NCI-H1417 treated with DMSO at 0.1 percent for 48 hours (cell line): ENCODE data around the gene NDC80.

Experiments
- DNase-seq: peaks from one replicate; lab custom pipeline; 2025; lab: John Stamatoyannopoulos, UW

Gene NDC80

DNA sequence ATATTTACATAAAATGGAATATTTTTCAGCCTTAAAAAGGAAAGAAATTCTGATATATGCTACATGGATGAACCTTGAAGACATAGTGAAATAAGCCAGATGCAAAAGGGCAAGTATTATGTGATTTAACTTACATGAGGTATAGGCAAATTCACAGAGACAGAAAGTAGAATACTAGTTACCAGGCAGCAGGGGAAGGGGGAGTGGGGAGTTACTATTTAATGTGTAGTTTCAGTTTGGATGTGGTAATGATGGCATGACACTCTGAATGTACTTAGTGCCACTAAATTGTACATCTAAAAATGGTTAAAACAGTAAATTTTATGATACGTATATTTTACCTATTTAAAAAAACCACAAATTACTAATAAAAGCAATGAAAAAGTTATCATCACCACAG, 12.1 kb upstream of the NDC80 start:
- DNase-seq, result no peak

DNA sequence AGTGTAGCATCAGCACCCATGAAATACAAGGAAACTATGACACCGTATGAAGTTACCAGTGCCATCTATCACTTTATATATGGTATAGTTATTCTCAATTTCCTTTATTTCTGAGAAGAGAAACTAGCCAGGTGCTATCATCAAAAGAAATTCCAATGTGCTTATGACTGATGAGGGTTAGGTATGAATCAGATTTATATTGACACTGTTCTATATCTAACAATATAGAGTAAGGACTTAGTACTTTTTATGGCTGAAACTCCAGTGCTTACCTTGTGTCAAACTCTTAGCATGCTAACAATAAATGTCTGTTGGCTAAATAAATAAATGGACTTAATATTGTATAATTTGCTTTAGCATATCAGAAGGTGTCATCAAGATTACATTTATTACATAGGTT, 7.0 kb upstream of the NDC80 start:
- DNase-seq, result no peak

DNA sequence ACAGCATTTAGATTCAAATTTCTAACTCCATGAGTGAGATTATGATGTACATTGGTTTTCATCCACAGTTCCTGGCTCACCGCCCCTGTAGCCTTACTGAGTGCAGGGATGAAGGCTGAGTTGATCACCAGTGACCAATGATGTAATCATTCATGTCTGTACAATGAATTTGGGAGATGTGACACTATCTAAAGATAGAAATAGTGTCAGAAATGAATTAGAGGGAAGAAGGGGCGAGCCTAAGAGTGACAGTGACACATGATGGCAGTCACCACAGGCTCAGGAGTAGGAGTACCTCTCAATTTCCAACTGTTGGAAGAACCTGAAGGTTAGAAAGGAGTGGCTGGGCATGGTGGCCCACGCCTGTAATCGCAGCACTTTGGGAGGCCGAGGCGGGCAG, 3.2 kb upstream of the NDC80 start:
- DNase-seq, result no peak

DNA sequence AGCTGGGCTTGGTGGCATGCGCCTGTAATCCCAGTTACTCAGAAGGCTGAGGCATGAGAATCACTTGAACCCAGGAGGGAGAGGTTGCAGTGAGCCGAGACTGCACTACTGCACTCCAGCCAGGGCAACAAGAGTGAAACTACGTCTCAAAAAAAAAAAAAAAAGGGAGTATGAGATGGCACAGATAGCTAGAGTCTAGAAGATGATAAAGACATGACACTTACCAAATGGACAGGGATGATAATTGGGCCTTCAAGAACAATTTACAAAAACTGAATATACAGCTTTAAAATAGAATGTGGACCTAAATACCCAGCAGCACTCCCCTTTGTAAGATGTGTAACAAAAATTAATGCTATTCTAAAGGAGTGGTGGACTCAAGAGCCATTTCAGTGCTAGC, 2.8 kb upstream of the NDC80 start:
- no peak for DNase-seq

DNA sequence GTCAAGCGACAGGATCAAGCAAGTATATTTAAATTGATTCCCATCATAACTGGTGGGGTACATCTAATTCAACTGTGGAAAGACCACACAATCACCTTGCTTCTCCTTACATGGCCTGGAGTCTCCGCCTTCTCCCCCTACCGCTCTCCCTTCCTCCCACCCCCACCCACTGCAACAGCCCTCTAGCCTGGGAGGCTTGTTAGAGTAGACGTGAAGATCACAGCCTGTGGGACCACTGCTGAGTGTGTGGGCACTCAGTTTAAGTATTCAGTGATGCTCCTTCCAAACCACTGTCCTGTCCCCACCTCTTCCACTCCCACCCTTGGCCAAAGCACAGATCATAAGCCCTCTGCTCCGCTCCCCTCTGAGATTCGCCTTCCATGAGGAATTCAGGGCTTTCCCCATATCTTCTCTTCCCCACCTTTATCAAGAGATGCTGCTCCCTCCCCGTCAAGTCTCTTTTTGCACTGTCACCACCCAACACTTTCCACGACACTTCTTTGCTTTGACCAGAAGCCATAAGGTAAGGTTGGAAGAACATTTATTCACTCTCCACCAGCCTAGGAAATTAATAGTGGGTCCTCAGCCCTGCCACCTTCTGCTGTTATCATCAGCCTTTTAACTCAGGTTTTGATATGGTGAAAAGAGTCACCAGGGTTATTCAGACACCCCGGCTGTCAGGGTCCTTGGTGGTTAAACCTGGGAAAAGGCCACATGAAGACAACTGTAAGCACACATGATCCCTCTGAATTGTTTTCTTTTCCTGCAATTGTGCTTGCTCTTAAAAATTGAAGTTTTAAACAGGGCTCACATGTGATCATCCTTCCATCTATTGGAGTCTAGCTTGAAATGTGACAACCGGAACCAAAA, 1.8 kb upstream of the NDC80 start:
- no peak for DNase-seq

DNA sequence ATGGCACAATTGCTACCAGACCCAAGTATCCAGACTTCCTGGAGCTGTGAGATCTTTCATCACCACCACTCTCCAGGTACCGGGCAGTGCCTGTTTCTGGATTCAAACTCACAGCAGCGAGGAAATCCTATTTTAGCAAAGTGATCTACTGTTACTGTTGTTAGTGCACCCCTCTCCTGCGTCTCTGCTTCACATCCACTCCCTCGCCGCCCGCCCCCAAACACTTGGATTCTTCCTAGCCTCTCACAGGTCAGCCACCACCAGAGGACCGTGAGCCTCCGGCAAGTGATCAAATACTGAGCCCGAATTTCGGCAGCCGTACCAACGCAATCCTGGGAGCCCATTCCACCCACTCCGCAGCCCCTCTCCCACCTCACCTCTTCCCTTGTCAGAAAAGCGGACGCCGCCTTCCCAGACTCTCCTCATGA, 571 bp upstream of the NDC80 start:
- DNase-seq, result no peak

DNA sequence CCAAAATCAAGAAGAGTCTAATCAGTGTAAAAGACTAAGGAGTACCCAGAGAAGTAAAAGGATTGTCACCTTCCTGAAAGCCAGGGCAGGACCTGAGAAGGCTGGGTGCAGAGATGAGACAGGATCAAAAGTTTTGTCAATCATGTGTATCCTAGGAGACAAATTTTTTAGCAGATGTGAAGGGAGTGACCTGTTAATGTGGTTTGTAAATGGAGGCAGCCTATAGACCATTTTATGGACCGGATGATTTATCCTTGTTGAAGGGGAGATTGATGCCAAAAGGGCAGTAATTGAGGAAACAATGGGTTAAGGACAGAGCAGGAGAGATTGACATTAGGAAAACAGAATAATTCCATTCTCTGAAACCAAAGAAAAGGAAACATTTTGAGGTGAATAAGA, 813 bp downstream of the NDC80 start:
- no peak for DNase-seq

DNA sequence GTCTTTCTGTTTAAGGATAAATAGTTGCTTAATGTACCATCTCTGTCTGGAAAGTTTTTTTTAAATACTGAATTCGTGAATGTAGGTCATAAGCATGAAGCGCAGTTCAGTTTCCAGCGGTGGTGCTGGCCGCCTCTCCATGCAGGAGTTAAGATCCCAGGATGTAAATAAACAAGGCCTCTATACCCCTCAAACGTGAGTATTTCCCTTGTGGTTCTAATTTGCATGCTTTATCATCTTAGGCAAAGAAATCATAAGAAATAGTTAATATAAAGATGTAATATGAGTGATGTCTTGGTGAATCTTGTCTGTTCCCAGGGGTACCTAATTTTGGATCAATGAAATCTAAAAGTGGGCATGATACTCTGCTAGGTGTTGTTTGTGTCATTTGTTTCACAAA, 1.5 kb downstream of the NDC80 start:
- DNase-seq, result no peak

DNA sequence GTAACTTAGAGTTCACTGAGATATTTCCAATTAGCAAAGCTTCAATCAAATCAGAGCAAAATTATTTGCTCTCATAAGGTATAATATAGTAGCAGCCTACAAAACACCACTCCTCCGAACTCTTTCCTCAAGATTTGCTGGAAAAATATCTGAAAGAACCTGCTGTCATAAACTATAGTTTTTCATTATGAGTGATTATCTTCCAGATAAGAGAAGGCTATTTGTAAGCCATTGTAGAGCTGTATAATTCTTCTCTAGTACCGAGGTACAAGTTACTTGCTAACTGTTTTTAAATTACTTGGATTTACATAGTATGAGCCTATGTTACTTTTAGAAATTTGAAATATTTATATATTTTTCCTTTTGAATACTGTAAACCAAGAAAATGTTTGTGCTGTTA, 2.1 kb downstream of the NDC80 start:
- no peak for DNase-seq

DNA sequence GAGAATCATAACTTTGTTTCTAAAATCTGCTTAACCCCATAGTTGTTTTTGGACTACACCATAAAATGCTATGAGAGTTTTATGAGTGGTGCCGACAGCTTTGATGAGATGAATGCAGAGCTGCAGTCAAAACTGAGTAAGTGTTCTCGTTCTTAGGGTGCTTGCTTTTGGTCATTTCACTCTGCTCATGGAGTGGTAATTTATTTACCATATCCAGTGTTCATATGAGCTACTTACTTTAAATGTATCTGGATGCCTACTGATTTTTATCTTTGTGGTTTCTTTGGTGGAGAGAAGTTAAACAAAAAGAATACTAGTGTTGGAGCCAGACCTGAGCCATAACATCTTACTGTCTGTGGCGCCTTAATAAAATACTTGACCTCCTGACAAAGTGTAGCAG, 16.4 kb downstream of the NDC80 start:
- no peak for DNase-seq

DNA sequence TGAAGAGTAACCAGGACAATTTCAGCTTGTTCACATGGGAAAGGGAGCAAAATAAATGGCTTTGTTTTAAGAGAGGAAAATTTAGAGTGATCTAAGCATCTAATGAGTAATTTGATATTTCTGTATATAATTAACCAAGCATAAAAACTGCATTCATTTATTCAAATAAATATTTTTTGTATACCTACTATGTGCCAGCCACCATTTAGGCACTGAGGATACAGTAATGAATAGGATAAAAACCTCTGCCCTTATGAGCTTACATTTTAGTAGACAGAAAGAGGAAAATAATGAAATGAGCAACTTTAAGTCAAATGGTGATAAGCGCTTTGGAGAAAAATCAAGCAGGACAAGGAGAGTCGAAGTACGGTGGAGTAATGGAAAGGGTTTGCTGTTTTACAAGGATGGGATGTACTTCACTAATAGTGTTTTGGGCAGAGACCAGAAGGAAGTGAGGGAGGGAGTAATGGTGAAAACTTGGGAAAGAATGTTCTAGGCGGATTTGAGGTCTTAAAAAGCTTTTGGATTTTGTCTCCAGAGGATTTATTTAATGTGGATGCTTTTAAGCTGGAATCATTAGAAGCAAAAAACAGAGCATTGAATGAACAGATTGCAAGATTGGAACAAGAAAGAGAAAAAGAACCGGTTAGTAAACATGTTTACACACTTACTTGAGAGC, 17.4 kb downstream of the NDC80 start:
- DNase-seq, result no peak

DNA sequence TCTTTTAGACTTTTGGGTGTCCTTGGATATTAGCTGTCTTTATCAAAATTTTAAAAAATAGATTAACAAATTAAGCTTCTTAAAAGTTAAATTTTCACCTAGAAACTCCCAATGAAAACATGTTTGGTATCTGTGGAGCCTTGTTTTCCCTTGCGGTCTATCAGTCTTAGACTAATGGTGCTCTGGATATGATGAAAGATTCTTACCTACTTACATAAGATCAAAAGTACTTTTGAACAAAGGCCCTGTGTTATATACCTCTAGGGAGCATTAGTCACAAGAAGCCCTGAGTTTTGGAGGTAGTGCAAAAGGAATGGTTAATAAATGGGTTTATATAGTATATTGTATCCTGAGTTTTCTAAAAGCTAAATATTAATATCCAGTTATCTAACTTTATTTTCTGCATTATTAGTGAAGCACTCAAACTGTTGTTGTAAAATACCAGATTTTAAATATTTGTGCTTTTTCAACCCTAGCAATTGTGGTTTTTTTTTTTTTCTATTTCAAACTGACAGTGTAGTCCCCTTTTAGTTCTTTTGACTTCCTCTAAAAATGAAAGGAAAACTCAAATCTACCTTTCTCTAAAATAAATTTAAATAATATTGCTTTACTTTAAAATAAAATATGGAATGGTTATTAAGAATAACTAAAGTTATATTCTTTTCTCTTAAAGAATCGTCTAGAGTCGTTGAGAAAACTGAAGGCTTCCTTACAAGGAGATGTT, 18.1 kb downstream of the NDC80 start:
- no peak for DNase-seq

DNA sequence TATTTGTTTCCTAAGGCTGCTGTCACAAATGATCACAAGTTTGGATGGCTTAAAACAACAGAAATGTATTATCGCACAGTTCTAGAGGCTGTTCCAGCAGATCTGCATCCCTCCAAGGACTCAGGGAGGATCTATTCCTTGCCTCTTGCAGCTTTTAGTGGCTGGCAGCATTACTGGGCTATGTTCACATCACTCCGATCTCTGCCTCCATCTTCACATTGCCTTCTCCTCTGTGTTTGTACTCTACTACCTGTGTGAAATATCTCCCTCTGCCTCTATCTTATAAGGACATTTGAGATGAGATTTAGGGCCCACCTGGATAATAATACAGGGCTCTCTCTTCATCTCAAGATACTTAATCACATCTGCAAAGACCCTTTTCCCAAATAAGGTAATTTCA, 18.9 kb downstream of the NDC80 start:
- no peak for DNase-seq

DNA sequence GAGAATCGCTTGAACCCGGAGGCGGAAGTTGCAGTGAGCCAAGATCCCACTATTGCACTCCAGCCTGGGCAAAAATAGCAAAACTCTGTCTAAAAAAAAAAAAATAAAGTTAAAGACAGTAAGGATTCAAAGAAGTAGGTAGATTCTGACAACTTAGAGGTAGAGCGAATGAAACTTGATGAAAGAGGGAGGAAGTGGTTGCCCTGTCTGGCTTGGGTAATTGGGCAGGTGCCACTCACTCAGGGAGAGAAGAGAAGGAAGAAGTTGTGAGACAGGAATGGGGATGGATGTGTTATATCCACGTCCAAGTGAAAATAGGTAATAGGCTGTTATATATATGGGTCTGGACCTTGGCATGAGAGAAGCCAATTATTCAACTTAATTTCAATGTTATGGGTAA, 26.3 kb downstream of the NDC80 start:
- DNase-seq, result no peak

DNA sequence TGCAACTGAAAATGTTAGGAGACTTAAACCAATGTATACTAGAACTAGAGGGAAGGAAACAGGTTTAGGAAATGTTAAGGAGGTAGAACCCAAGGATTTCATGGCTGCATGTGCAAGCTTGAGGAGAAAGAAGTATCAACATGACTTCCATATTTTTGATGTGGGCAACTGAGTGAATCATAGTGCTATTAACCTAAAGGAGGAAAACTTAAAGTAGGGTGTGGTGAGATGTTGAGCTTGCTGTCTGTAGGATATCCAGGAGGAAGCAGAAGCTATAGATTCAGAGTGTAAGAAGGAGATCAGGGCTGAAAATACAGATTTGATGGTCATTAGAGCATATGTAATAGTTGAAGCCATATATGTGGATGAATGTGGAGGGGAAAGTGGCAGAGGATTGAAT, 31.5 kb downstream of the NDC80 start:
- DNase-seq, result no peak

DNA sequence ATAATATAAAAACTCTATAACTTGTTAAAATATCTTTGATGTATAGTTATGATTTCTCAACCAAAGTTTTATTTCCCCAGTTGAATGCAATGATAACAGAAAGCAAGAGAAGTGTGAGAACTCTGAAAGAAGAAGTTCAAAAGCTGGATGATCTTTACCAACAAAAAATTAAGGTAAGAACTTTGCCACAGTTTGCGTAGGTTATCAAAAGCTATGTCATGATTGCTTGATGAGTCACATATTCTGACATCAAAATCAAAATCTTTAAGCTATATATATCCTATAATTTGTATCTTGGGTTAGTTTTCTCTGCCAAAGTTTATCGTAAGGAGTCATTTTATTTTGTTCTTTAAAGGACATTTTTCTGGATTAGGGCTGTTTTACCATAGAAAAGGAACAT, 35.0 kb downstream of the NDC80 start:
- DNase-seq, result no peak

DNA sequence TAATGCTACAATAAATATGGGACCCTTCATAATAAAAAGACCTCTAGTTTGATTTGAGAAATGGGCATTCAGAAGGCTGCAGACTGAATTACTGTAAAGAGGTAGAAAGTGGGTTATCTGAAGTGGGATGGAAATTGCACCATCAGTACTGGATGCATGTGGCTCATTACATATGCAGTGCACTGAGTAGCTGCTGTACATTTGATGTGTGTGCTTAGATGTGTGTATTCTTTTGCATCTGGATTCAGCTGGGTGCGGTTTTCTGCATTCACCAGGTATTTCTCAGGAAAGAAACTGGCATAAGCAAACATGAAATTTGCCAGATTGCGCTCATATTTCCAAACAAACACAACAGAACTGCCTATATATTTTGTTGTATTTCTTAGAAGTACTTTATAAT, 38.2 kb downstream of the NDC80 start:
- no peak for DNase-seq

DNA sequence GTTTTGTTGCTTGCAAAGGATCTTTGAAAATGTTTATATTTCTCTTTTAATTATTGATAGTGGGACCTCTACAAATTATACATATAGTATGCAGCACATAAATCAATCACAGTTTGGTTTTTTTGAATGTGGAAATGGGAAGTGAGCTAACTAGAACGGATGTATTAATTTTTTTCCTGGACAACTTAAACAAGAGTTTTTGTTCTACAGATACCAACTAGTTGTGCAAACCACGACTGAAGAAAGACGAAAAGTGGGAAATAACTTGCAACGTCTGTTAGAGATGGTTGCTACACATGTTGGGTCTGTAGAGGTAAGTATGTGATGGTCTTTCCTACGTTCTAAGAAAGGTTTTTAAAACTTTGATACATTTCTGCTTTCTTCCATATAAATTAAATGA, 39.2 kb downstream of the NDC80 start:
- no peak for DNase-seq

DNA sequence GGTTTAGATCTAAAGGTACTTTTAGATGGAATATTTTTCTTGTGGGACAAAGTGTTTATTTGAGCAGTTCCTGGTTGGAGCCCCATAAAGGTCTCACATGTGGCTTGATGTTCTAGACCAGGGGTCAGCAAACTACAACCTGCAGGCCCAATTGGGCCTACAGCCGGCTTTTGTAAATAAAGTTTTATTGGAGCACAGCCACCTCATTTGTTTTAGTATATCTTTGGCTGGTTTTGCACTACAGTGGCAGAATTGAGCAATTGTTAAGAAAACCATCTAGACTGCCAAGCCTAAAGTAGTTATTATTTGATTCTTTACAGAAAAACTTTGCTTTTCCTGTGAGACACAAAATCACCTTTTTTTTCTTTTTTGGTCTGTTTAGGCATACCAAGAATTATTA, 41.6 kb downstream of the NDC80 start:
- no peak for DNase-seq

DNA sequence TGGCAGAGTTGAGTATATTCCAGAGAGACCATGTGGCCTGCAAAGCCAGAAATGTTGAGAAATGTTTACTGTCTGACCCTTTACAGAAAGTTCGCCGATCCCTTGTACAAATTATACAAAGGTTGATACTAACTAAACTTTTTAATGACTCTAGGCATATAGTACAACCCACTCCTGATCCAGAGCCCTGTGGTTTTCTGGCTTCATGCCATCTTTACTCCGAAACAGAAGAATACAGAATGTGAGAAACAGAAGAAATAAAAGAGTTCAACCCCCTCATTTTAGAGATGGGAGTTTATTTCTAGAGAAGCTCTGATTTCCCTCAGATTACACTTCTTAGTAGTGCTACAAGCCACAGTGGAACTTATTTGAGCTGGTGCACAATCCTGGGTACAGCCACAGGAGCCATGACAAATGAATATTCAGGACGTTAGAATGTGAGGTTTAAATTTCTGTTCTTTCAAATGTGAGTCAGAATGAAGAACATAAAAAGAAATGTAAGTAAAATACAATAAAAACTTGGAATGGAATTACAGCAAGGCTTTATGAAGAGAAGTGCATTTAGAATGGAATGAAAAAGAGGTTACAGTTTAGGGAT, 46.1 kb downstream of the NDC80 start:
- DNase-seq, result no peak

DNA sequence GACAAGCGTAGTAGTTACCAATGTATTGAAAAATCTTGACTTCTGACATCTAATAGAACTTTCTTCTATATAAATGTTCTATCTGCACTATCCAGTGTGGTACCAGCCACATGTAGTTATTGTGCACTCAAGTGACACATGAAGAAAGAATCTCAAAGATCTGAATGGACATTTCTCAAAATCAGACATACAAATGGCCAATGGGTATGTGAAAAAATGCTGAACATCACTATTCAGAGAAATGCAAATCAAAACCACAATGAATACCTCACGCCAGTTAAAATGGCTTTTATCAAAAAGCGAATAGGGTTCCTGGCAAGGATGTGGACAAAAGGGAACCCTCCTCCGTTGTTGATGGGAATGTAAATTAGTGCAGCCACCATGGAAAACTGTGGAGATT, 46.7 kb downstream of the NDC80 start:
- DNase-seq, result no peak

DNA sequence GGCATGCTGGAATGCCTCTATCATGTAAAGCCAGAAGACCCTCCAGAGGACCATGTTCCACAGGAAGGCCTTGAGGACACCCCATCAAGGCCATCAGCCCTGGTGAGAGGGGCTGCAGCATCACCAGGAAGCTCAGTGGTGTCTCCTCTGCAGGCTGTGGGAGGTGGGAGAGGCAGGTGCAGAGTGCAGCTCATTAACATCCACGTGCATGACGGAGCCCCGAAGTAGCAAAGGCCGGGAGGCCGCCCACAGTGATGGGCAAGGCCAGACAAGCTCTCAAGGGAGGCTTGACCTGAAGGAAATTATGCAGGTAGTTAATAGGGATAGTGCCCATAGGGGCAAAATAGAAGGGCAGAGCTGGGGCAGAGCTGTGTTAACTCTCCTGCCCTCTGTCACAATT, 53.9 kb downstream of the NDC80 start:
- DNase-seq, result no peak

DNA sequence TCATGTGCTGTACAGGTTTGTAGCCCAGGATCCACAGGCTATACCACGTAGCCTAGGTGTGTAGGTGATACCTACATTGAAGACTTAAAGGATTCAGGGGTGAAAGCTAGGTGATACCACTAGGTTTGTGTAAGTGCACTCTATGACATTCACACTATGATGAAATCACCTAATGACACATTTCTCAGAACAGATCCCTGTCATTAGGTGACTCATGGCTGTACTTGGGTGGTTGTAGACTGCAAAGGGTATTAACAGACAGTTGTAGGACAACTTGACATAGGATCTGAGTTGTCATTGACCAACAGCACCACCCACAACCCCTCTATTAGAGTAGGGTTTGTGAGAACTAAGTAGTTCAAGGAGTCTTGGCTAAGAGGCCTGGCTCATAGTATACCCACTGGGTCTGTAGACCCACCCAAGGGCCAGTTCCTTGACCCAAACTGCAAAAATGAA, 56.5 kb downstream of the NDC80 start:
- DNase-seq, result no peak
